ENCODE measurements around the gene C5orf58.

Gene C5orf58

DNA sequence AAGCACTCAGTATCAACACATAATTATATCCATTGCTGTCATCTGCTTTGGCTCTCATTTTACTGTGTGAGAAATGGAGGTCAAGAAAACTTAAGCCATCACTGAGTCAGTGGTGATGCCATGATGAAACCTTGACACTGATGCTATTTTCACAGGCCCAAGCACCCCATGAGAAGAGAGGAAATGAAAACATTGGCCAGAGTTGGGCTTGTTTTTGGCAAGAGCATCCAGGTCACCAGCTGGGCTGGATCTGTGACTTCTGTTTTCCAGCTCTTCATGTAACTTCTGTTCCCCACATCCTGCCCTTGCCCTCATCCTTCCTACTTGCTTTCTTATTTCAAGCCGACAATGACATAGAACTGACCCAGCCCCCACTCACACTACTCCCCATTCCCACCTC, 54.7 kb downstream of the C5orf58 start:
- TF ChIP-seq CTCF (IDR thresholded peaks at IDR 0.05), result no peak

DNA sequence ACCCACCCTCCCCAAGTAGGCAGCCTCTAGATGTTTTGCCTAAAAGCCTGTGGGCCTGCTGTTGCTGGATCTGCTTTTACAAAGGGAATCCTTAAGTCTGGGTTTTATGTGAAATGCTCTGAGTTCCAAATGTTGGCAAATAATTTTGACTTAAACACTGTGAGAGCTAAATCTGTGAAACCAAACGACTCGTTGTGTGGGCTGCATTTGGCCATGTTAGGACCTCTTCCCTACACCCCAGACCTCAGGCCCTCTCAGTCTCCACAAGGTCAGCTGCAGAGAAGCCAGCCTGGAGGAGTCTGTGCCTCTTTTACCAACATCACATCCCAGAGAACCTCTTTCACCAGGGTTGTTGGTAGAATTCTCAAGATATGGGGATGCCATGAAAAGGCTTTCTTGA, 55.4 kb downstream of the C5orf58 start:
- no peak for TF ChIP-seq CTCF (IDR thresholded peaks at IDR 0.05)

GRCh38 chr5:170288551-170288950, 55.8 kb downstream of the C5orf58 start:
- no peak for TF ChIP-seq CTCF (IDR thresholded peaks at IDR 0.05)

GRCh38 chr5:170289121-170289520, 56.3 kb downstream of the C5orf58 start:
- TF ChIP-seq CTCF (IDR thresholded peaks at IDR 0.05), result no peak

DNA sequence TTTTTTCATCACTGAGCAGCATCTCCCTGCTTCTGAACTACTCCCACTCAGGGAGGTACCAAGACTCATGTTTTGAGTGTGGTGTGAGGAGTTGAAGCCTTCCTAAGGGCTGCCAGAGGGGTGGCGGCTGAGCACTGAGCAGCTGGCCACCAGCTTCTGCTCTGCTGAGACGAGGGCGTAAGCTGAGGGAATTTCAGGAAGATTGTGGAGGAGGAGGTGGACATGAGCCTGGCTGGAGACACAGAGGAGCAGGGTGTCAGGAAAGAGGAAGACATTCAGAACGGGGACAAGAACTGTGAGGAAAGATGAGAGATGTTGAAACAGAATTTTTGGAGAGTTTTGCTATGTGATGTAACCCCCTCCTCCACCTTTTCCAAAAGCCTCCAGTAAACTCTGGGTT, 57.0 kb downstream of the C5orf58 start:
- no peak for TF ChIP-seq CTCF (IDR thresholded peaks at IDR 0.05)

GRCh38 chr5:170290498-170290897, 57.7 kb downstream of the C5orf58 start:
- TF ChIP-seq CTCF (IDR thresholded peaks at IDR 0.05), result no peak

DNA sequence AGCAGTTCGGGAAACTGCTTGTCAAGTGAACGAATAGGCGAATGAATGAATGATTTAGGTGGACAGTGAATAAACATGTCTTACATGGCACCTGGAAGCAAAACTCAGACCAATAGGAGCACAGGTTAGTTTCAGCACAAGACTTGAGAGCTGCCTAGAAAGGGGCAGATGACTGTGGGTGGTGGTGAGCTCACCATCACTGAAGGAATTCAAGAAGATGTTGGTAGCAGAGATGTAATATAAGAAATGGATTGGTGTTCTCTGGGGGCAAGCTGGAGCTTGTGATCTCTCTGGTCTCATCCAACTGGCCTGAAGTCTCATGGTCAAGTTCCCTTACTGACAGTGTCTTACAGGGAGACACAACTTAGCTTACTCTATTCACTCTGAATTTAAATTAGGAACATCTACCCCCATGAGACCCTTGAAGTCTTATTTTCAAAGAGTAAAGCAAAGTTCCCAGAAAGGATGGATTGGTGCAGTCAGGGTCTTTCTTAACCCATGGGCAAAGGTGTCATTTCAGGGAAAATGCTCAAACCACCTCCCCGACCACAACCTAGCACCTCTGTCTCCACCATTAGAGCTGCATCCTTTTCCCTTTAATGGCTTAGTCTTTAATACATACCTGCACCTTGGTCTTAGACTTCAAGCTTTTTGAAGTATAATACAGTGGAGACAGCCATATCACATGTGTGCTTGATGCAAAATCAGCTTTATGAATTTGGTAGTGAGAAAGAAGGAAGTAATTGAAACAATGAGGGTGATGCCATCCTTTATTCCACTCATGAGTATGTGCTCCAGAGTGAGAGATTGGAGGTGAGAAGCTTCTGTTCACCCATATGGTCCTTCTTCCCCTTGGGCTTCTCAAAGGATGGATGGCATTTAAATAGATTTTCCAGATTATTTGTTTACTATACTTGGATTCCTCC, 59.7 kb downstream of the C5orf58 start:
- TF ChIP-seq CTCF (IDR thresholded peaks at IDR 0.05), result no peak
